DMS153 (cell line): ENCODE results near the gene GLIS2.

Source experiments
- DNase-seq: peaks from one replicate; lab custom pipeline; 2025; lab: John Stamatoyannopoulos, UW

Gene GLIS2

GRCh38 chr16:4383591-4384444, 68.0 kb downstream of the GLIS2 start:
- DNase-seq: no peak

GRCh38 chr16:4384509-4384942, 68.7 kb downstream of the GLIS2 start:
- no peak for DNase-seq

DNA sequence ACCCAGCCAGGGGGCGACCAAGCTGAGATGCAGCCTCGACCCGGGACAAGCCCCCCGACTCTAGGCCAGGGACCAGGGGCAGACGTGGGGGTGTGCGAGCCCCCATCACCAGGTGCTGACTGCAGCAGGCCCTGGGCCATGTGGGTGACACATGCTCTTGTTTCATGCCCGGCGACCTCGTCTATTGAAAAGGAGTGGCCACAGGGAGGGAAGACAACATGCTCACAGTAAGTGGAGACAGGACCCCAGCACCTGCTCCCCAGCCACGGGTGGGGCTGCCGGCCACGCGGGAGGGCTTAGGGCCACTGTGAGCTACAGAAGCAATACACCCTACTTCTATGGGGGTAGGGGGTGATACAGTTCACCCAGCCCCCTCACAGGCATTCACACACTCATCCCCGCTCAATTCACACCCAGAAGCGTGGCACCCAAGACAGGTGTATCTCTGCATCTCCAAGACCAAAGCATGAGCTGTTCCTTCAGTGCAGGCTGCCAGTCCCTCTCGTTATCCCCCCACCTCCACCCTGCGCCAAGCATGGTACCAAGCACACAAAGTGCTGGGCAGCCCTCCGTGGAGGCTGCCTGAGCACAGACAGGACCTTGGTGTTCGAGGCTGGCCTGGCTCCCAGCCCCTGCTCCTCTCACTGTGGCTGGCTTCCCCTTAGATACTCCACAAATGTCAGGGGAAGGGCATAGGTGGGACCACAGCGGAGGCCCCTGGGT, 69.4 kb downstream of the GLIS2 start:
- no peak for DNase-seq

GRCh38 chr16:4385789-4386450, 70.1 kb downstream of the GLIS2 start:
- DNase-seq: no peak

DNA sequence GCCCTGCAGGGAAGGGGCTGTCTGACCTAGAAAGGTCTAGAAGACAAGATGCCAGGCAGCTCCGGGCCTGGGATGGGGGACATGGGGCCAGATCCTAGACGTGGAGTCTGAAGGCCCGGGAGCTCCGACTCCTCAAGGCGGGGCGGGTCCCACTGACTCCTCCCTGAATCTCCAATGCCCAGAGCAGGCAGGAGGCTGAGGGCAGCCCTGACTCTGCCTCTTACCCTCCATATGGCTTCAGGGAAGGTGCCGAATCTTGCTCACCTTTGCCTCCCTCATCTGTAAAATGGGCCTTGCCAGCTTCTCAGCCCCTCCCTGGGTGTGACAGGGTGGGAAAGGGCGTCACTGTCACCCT, 70.6 kb downstream of the GLIS2 start:
- no peak for DNase-seq

GRCh38 chr16:4386951-4387565, 71.2 kb downstream of the GLIS2 start:
- no peak for DNase-seq

GRCh38 chr16:4387781-4388180, 71.9 kb downstream of the GLIS2 start:
- no peak for DNase-seq

DNA sequence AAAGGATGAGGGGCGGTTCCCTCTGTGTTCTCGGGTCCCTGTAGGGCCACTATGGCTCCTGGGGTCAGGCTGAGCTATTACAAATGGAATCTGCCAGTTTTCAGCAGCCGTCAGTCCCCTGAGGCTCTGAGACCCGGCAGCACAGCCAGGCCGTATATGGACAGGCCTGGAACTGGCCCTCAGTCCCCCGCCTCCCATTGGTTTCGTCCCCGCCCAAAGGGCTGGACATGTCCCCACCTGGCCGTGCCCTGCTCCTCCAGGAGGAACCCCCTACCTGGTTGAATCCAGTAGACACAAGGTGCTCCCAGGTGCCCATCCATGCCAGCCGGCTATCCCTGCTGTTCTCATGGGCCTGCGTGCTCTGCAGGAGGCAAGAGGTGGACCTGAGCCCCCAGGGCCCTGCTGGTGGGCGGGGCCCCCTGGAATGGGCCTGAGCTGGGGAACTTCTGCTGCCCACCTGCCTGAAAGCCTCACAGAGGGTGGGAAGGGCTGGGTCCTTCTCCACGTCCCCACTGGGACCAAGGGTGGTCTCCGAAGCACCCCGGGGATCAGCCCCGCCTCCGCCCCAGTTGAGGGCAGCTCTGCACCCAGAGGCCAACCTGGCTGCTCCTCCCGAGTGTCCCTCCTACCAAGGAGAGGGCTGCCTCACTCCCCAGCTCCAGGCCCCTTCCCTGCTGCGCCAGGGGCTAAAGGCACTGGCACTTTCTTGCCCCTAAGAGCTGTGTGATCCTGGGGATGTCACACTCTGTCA, 72.6 kb downstream of the GLIS2 start:
- no peak for DNase-seq
